ENCODE data around the gene CRTC2.
A peak's percentile ranks its signal among the peaks of the same experiment; 100 is the strongest.

CRTC2 gene

DNA sequence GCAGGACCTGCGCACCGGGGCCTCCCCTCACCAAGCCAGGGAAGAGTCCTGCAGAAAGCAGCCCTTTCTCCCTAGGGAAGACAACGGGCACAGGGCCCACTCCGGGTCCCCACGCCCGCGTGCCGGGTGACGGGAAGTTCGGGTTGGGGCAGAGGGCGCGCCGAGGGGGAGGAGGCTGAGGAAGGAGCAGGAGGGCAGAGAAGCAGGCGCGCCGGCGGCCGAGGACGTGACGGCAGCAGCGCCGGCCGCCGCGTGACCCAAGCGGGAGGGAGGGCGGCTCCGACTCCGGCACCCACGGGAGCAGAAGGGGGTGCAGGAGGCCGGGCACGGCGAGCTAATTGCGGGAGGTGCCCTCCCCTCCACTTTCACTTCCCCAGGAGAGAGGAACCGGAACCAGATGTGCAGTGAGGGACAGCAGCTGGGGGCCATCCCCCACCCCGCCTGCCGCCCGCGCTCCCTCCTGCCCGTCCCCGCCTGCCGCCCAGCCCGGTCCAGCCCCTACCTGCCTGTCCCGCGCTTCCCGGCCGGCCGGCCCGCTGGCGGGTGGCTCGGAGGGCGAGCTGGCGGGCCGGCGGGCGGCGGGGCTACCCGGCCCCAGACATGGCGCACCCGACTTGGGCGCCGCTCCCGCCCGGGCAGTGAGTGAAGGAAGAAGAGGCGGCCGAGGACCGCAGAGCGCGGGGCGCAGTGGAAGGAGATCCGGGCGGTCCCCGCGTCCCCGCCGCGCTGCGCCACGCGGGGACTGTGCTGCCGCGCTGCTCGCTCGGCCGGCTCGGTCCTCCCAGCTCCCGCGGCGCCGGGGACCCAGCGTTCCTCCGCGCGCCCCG is 12.4 kb downstream of the CRTC2 start:
- Histone ChIP-seq H3K36me3 (ENCODE audit: control insufficient read depth in 2 of 2, insufficient read depth in 2 of 2, low read length in 2 of 2) (peaks cover 37 to 38% of the 10 kb centered on the region in 2 donors), H3K27me3 (ENCODE audit: control insufficient read depth in 1 of 2, insufficient read depth in 2 of 2, low read length in 2 of 2) (no peaks in the 10 kb centered on the region), H3K9ac (ENCODE audit: low read length in 2 of 2) (peak overlapping the region; percentile 87 to 91), H3K9me3 (ENCODE audit: control insufficient read depth in 2 of 2, low read length in 2 of 2) (no peaks in the 10 kb centered on the region), H3K4me1 (ENCODE audit: control insufficient read depth, insufficient read depth, low read length) (peaks cover 18% of the 10 kb centered on the region), H3K4me3 (ENCODE audit: low read length in 2 of 2) (peak overlapping the region; percentile 85 to 89), H3K27ac (ENCODE audit: low read length) (peak overlapping the region; percentile 90)

- Histone ChIP-seq H3K27ac (ENCODE audit: low read length) (peak overlapping the region; percentile 90), H3K9ac (ENCODE audit: low read length in 2 of 2) (peak overlapping the region; percentile 87 to 91), H3K4me3 (ENCODE audit: low read length in 2 of 2) (peak overlapping the region; percentile 85 to 89), H3K36me3 (ENCODE audit: control insufficient read depth in 2 of 2, insufficient read depth in 2 of 2, low read length in 2 of 2) (peaks cover 33 to 38% of the 10 kb centered on the region in 2 donors), H3K27me3 (ENCODE audit: control insufficient read depth in 1 of 2, insufficient read depth in 2 of 2, low read length in 2 of 2) (no peaks in the 10 kb centered on the region), H3K9me3 (ENCODE audit: control insufficient read depth in 2 of 2, low read length in 2 of 2) (no peaks in the 10 kb centered on the region), H3K4me1 (ENCODE audit: control insufficient read depth, insufficient read depth, low read length) (peaks cover 21% of the 10 kb centered on the region)
Observed at GRCh38 chr1:153945131-153945794, 13.1 kb downstream of the CRTC2 start.

GRCh38 chr1:153944827-153945117 is 13.6 kb downstream of the CRTC2 start:
- peaks cover 33 to 34% of the 10 kb centered on the region in 2 donors for H3K36me3 ChIP-seq (ENCODE audit: control insufficient read depth in 2 of 2, insufficient read depth in 2 of 2, low read length in 2 of 2)

DNA sequence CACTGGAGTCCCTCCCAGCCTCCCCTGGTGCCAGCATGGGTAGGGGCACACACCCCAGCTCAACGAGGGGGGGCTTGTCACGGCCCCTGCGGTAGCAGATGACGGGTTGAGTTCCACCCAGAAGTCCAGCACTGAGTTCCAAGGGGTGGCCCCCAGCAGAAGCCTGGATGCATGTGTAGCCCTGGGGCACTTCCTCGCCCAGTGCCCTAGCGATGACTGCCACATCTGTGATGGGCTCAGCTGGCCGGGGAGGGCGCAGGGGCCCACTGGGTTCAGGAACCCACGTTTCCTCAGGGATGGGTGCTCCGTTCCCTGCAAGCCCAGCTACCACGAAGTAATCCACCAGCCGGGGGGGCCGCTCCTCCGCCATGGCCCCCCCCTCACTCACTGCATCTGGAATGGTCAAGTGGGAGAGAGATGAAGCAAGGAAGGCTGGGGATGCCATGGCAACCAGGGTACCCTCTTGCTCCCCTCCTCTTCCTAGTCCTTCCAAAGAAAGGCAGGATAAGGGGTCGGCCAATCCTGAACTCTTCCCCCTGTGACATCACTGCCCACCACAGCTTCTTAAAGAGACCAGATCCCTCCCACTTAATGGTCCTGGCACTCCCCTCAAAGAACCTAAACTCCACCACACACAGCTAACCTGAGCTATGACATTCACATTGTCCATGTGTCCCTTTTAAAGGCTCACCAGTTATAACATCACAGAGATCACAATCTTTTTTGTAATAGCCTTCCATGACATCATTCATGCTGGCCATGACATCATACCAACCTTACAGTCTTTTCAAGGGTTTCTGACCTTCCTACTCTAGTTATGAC is 14.2 kb downstream of the CRTC2 start:
- H3K9ac ChIP-seq (ENCODE audit: low read length in 2 of 2) = peak overlapping the region in 1 of 2 donors; percentile 91
- H3K9me3 ChIP-seq (ENCODE audit: control insufficient read depth in 2 of 2, low read length in 2 of 2) = no peaks in the 10 kb centered on the region
- H3K4me1 ChIP-seq (ENCODE audit: control insufficient read depth, insufficient read depth, low read length) = peaks cover 22% of the 10 kb centered on the region
- no peaks in the 10 kb centered on the region for H3K27me3 ChIP-seq (ENCODE audit: control insufficient read depth in 1 of 2, insufficient read depth in 2 of 2, low read length in 2 of 2)
- peaks cover 31 to 38% of the 10 kb centered on the region in 2 donors for H3K36me3 ChIP-seq (ENCODE audit: control insufficient read depth in 2 of 2, insufficient read depth in 2 of 2, low read length in 2 of 2)
- H3K4me3 ChIP-seq (ENCODE audit: low read length in 2 of 2) = peak overlapping the region; percentile 85 to 89
- peak overlapping the region; percentile 90 for H3K27ac ChIP-seq (ENCODE audit: low read length)

More at GRCh38 chr1:153944827-153945117, 13.6 kb downstream of the CRTC2 start:
- H3K4me1 ChIP-seq (ENCODE audit: control insufficient read depth, insufficient read depth, low read length) = peaks cover 22% of the 10 kb centered on the region
- no peaks in the 10 kb centered on the region for H3K9me3 ChIP-seq (ENCODE audit: control insufficient read depth in 2 of 2, low read length in 2 of 2)
- H3K9ac ChIP-seq (ENCODE audit: low read length in 2 of 2) = peak overlapping the region; percentile 42 to 91
- peak overlapping the region; percentile 90 for H3K27ac ChIP-seq (ENCODE audit: low read length)
- H3K4me3 ChIP-seq (ENCODE audit: low read length in 2 of 2) = peak overlapping the region; percentile 85 to 89
- no peaks in the 10 kb centered on the region for H3K27me3 ChIP-seq (ENCODE audit: control insufficient read depth in 1 of 2, insufficient read depth in 2 of 2, low read length in 2 of 2)

- Histone ChIP-seq H3K36me3 (ENCODE audit: control insufficient read depth in 2 of 2, insufficient read depth in 2 of 2, low read length in 2 of 2) (peaks cover 21 to 30% of the 10 kb centered on the region in 2 donors), H3K4me1 (ENCODE audit: control insufficient read depth, insufficient read depth, low read length) (peaks cover 22% of the 10 kb centered on the region), H3K27me3 (ENCODE audit: control insufficient read depth in 1 of 2, insufficient read depth in 2 of 2, low read length in 2 of 2) (no peaks in the 10 kb centered on the region), H3K9ac (ENCODE audit: low read length in 2 of 2) (no peak overlapping the region), H3K9me3 (ENCODE audit: control insufficient read depth in 2 of 2, low read length in 2 of 2) (no peaks in the 10 kb centered on the region), H3K4me3 (ENCODE audit: low read length in 2 of 2) (no peak overlapping the region), H3K27ac (ENCODE audit: low read length) (no peak overlapping the region)
Observed at GRCh38 chr1:153942766-153943549, 15.5 kb downstream of the CRTC2 start.

DNA sequence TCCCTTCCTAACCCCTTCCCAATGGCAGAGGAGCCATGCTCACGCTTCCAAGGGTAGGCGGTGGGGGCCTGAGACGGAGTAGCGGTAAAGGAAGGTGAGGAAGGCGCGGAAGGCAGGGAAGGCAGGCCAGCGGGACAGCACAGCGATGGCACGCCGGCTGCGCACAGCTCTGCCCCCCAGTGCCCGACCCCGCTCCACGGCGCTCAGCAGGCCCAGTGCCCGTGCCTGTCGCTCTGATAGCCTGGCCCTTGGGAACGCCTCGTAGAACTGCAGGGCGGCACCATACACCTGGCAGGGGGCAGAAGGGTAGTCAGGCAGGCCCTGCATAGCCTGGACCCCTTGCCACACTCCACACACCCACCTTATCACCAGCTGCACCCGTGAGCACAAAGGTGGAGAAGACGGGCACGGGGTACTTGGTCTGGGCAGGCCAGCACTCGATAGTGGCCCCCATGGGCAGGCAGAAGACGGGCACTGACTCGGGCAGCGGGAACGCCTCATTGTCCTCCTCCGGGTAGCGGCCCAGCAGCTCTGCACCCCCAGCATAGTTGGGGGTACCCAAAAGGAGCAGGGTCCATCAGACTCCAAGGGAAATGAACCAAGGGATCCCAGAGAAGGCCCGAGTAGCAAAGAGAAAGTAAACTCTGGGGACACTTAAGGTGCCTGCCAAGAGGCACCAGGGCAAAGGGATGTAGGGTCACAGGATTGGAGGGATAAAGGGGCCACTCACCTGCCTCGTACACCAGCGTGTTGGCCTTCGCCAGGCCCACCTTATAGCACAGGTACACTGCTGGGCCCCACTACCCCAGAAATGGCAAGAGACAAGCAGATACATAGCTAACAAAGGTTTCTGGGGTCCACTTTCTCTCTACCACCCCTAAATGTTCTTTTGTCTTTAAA is 16.3 kb downstream of the CRTC2 start:
- no peak overlapping the region for H3K4me3 ChIP-seq (ENCODE audit: low read length in 2 of 2)
- peaks cover 23 to 36% of the 10 kb centered on the region in 2 donors for H3K36me3 ChIP-seq (ENCODE audit: control insufficient read depth in 2 of 2, insufficient read depth in 2 of 2, low read length in 2 of 2)
- H3K27ac ChIP-seq (ENCODE audit: low read length) = no peak overlapping the region
- H3K27me3 ChIP-seq (ENCODE audit: control insufficient read depth in 1 of 2, insufficient read depth in 2 of 2, low read length in 2 of 2) = no peaks in the 10 kb centered on the region
- no peak overlapping the region for H3K9ac ChIP-seq (ENCODE audit: low read length in 2 of 2)
- no peaks in the 10 kb centered on the region for H3K9me3 ChIP-seq (ENCODE audit: control insufficient read depth in 2 of 2, low read length in 2 of 2)
- peaks cover 21% of the 10 kb centered on the region for H3K4me1 ChIP-seq (ENCODE audit: control insufficient read depth, insufficient read depth, low read length)

- no peak overlapping the region for H3K9ac ChIP-seq (ENCODE audit: low read length in 2 of 2)
- no peak overlapping the region for H3K27ac ChIP-seq (ENCODE audit: low read length)
- H3K36me3 ChIP-seq (ENCODE audit: control insufficient read depth in 2 of 2, insufficient read depth in 2 of 2, low read length in 2 of 2) = peaks cover 34 to 49% of the 10 kb centered on the region in 2 donors
- peaks cover 15% of the 10 kb centered on the region for H3K4me1 ChIP-seq (ENCODE audit: control insufficient read depth, insufficient read depth, low read length)
- H3K4me3 ChIP-seq (ENCODE audit: low read length in 2 of 2) = no peak overlapping the region
- no peaks in the 10 kb centered on the region for H3K9me3 ChIP-seq (ENCODE audit: control insufficient read depth in 2 of 2, low read length in 2 of 2)
- no peaks in the 10 kb centered on the region for H3K27me3 ChIP-seq (ENCODE audit: control insufficient read depth in 1 of 2, insufficient read depth in 2 of 2, low read length in 2 of 2)
Observed at GRCh38 chr1:153940756-153941155, 17.7 kb downstream of the CRTC2 start.

- Histone ChIP-seq H3K4me3 (ENCODE audit: low read length in 2 of 2) (no peak overlapping the region), H3K9ac (ENCODE audit: low read length in 2 of 2) (no peak overlapping the region), H3K36me3 (ENCODE audit: control insufficient read depth in 2 of 2, insufficient read depth in 2 of 2, low read length in 2 of 2) (peaks cover 37 to 56% of the 10 kb centered on the region in 2 donors), H3K27me3 (ENCODE audit: control insufficient read depth in 1 of 2, insufficient read depth in 2 of 2, low read length in 2 of 2) (no peaks in the 10 kb centered on the region), H3K4me1 (ENCODE audit: control insufficient read depth, insufficient read depth, low read length) (peaks cover 4% of the 10 kb centered on the region), H3K27ac (ENCODE audit: low read length) (no peak overlapping the region), H3K9me3 (ENCODE audit: control insufficient read depth in 2 of 2, low read length in 2 of 2) (no peaks in the 10 kb centered on the region)
Observed at GRCh38 chr1:153939476-153939875, 18.9 kb downstream of the CRTC2 start.

DNA sequence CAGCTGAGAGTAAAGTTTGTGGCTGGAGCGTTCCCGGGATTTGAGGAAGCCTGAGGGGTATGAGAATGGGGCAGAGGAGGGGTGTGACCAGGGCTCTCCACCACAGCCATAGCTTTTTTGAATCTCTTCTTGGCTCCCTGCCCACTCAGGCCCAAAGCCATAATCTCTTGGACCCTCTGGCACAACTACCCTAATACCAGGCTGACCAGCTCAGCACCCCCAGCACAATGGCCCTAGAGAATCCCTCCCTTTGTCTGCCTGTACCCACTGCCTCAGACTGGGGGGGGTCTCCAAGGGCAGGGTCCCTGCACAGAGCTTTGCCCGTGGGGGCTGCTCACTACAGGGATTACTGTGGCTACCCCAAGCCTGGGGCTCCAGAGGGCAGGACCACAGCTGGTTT is 19.4 kb downstream of the CRTC2 start:
- peaks cover 42 to 60% of the 10 kb centered on the region in 2 donors for H3K36me3 ChIP-seq (ENCODE audit: control insufficient read depth in 2 of 2, insufficient read depth in 2 of 2, low read length in 2 of 2)

More for the DNA sequence above, 19.4 kb downstream of the CRTC2 start:
- H3K4me1 ChIP-seq (ENCODE audit: control insufficient read depth, insufficient read depth, low read length) = peaks cover 4% of the 10 kb centered on the region
- H3K27ac ChIP-seq (ENCODE audit: low read length) = no peak overlapping the region
- no peaks in the 10 kb centered on the region for H3K27me3 ChIP-seq (ENCODE audit: control insufficient read depth in 1 of 2, insufficient read depth in 2 of 2, low read length in 2 of 2)
- H3K4me3 ChIP-seq (ENCODE audit: low read length in 2 of 2) = no peak overlapping the region
- no peak overlapping the region for H3K9ac ChIP-seq (ENCODE audit: low read length in 2 of 2)
- H3K9me3 ChIP-seq (ENCODE audit: control insufficient read depth in 2 of 2, low read length in 2 of 2) = no peaks in the 10 kb centered on the region

Data from stomach smooth muscle (tissue), 2 donors.